Fibroblast of the aortic adventitia (primary cell): ENCODE measurements around the gene ZNF398. TPM values are rescaled to one million over a fixed set of nuclear protein-coding genes. Genes with fewer than 3 reads are reported as not detected.
"Not testable (repeated sequence)": the region's sequence is repeated elsewhere in the genome, so short reads cannot be mapped to it uniquely, and the experiment has no call there.

Source experiments
- DNase-seq: peaks from one replicate; pipeline ENCODE4 v3.0.0-alpha.2; 2010; ENCODE audit warnings: low read depth
- H3K4me3 ChIP-seq: 2 replicates; pipeline ENCODE4 v1.5.1; 2011; ENCODE audit warnings: low read depth, mild to moderate bottlenecking, control low read depth, low read length, moderate library complexity
- total RNA-seq: library from RNA; depleted of rRNA; stranded (reverse); fragments of >200 nt; gene quantifications from 2 replicates; pipeline ENCODE4 v1.2.3, GENCODE V29; 2012; ENCODE audit warnings: low replicate concordance
- TF ChIP-seq, protein P1 (sequence below): IDR thresholded peaks from 2 replicates; pipeline ENCODE4 v1.5.1; 2011; ENCODE audit warnings: mild to moderate bottlenecking, low read length, control low read depth, inconsistent platforms; ENCODE audit not compliant: insufficient read depth

The ZNF398 gene
- total RNA-seq, 1 donor: 15.2 TPM

DNA sequence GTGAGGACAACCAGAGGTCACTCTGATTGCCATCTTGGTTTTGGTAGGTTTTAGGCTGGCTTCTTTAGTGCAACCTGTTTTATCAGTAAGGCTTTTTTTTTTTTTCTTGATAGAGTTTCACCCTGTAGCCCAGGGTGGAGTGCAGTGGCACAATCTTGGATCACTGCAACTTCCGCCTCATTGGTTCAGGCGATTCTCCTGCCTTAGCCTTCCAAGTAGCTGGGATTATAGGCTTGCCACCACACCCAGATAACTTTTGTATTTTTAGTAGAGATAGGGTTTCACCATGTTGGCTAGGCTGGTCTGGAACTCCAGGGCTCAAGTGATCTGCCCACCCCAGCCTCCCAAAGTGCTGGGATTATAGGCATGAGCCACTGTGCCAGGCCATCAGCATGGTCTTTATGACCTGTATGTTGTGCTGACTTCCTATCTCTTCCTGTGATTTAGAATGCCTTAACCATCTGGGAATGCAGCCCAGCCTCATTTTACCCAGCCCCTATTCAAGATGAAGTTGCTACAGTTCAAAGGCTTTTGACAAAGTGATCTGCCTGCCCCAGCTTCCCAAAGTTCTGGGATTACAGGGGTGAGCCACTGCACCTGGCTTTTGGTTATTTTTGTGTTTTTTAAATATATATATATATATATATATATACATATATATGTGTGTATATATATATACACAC lies 14.1 kb upstream of the ZNF398 start:
- no peak overlapping the region for H3K4me3 ChIP-seq
- TF ChIP-seq, protein P1, sequence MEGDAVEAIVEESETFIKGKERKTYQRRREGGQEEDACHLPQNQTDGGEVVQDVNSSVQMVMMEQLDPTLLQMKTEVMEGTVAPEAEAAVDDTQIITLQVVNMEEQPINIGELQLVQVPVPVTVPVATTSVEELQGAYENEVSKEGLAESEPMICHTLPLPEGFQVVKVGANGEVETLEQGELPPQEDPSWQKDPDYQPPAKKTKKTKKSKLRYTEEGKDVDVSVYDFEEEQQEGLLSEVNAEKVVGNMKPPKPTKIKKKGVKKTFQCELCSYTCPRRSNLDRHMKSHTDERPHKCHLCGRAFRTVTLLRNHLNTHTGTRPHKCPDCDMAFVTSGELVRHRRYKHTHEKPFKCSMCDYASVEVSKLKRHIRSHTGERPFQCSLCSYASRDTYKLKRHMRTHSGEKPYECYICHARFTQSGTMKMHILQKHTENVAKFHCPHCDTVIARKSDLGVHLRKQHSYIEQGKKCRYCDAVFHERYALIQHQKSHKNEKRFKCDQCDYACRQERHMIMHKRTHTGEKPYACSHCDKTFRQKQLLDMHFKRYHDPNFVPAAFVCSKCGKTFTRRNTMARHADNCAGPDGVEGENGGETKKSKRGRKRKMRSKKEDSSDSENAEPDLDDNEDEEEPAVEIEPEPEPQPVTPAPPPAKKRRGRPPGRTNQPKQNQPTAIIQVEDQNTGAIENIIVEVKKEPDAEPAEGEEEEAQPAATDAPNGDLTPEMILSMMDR: no peak
- no peak for DNase-seq

DNA sequence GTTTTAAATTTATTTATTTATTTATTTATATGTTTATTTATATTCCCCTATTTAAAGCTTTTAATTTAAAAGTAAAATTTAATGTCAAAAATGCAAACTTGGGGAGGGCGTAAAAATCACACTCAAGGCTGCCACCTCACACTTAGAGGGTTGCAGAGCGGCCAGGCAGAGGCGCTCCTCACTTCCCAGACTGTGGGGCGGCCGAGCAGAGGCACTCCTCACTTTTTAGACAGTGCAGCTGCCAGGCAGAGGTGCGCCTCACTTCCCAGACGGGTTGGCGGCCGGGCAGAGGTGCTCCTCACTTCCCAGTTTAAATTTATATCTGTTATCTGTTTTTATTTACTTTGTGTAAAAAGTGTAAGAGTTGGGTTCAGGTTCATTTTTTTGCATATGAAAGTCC lies 11.1 kb upstream of the ZNF398 start:
- TF ChIP-seq, protein P1: no peak
- no peak overlapping the region for H3K4me3 ChIP-seq
- no peak for DNase-seq

DNA sequence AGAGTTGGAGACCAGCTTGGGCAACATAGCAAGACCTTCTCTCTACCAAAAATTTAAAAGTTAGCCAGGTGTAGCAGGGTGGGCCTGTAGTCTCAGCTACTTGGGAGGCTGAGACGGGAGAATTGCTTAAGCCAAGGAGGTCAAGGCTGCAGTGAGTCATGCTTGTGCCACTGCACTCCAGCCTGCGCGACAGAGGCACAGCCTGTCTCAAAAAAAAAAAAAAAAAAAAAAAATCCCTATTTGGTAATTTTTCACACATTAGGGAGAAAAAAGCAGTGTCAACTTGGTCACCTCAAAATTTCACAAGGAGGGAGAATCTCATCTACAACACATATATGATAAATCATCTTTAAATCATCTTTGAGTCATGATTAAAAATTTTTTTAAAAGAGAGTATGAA lies 6.4 kb upstream of the ZNF398 start:
- no peak for DNase-seq
- TF ChIP-seq, protein P1: no peak
- no peak overlapping the region for H3K4me3 ChIP-seq

DNA sequence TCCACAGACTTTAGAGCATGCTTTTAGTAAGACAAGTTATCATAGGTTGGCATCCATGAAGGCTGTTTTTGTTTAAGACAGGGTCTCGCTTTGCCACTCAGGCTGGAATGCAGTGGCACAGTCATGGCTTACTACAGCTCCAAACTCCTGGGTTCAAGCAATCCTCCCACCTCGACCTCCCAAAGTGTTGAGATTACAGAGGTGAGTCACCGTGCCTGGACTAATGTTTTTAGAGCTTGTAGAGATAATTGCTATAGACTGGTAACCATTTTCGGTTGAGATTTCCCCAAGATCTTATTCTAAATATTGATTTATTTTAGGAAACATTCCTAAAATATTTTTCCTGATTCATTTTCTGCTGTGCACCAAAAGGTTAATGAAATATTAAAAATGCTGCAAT lies 5.4 kb upstream of the ZNF398 start:
- no peak for DNase-seq
- TF ChIP-seq, protein P1: no peak
- H3K4me3 ChIP-seq: no peak overlapping the region

DNA sequence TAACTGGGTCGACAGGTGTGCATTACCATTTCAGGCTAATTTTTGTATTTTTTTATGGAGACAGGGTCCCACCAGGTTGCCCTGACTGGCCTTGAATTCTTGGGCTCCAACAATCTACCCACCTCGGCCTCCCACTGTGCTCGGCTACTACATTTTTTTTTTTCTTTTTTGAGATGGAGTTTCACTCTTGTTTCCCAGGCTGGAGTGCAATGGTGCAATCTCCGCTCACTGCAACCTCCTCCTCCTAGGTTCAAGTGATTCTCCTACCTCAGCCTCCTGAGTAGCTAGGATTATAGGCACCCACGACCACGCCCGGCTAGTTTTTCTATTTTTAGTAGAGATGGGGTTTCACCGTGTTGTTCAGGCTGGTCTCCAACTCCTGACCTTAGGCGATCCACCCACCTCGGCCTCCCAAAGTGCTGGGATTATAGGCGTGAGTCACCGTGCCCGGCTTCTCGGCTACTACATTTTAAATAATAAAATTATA lies 2.8 kb upstream of the ZNF398 start:
- not testable (repeated sequence) for H3K4me3 ChIP-seq, DNase-seq

DNA sequence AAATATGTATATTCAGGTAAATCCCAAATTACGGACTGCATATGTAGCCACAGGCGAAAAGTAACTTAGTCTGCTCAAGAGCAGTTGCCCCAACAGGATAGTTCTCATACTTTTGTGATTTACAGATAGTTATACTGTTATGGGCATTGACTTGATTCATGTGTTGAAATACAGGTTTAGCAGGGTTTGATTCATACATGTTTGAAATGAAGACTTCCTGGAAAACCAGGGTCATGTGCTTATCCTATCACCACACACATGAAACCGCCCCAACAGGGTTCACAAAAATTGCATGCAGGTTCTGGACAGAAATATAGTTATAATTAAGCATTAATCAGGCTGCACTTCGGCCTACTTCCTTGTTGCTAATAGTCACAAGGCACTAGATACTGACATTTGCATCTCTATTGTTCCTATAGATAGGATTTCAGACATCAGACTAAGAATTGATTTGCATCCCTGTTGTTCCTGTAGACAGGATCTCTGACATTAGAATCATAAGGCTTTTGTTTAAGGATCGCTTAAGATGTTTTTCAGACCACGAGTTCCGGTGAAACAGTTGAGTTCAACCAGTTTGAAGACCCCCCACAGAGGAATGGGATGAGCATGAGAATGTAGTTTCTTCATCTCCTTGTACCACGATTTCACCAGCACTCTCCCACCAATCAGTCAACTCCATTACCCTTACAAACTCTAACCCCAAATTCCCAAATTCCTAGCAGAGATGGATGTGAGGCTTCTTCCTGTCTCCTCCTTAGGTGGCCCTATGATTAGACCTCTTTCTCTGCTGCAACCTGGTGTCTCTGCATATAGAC lies 2.0 kb upstream of the ZNF398 start:
- no peak overlapping the region for H3K4me3 ChIP-seq
- TF ChIP-seq, protein P1: no peak
- DNase-seq: no peak
